ES-I3 (cell line): Measurements from ENCODE around the gene ENOX1.

Source experiments
- H3K36me3 ChIP-seq: 2 replicates; pipeline ENCODE4 v1.6.1; 2013; ENCODE audit warnings: mild to moderate bottlenecking, low read length, control low read depth, moderate library complexity; ENCODE audit not compliant: insufficient read depth
- H3K4me1 ChIP-seq: 2 replicates; pipeline ENCODE4 v1.6.1; 2013; ENCODE audit warnings: mild to moderate bottlenecking, control low read depth, low read length; ENCODE audit not compliant: insufficient read depth
- H3K9ac ChIP-seq: 2 replicates; pipeline ENCODE4 v1.6.1; 2013; ENCODE audit warnings: low read depth, mild to moderate bottlenecking, low read length, moderate library complexity
- H3K9me3 ChIP-seq: 2 replicates; pipeline ENCODE4 v1.6.1; 2013; ENCODE audit warnings: mild to moderate bottlenecking, low read length, moderate library complexity; ENCODE audit not compliant: control insufficient read depth, insufficient read depth

ENOX1 gene

DNA sequence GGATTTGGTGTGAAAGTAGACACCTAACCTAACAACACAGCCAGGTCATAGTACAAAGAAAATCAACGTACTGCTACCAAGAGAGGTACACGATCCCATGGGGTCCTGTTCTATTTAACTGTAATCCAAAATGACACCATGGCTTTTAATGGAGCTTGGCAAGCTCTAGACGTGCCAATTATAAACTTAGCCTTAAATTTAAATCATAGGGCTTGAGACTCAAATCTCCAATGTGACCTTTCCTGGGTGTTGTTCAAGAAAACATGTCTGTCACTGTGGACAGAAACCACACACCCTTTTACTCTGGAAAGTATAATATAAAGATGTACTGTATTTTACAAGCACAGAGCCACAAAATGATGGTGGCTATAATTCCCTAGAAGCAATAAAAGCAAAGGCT lies 299.3 kb downstream of the ENOX1 start:
- Histone ChIP-seq H3K9ac (no peak overlapping the region), H3K4me1 (no peaks in the 10 kb centered on the region), H3K9me3 (no peaks in the 10 kb centered on the region), H3K36me3 (no peaks in the 10 kb centered on the region)

DNA sequence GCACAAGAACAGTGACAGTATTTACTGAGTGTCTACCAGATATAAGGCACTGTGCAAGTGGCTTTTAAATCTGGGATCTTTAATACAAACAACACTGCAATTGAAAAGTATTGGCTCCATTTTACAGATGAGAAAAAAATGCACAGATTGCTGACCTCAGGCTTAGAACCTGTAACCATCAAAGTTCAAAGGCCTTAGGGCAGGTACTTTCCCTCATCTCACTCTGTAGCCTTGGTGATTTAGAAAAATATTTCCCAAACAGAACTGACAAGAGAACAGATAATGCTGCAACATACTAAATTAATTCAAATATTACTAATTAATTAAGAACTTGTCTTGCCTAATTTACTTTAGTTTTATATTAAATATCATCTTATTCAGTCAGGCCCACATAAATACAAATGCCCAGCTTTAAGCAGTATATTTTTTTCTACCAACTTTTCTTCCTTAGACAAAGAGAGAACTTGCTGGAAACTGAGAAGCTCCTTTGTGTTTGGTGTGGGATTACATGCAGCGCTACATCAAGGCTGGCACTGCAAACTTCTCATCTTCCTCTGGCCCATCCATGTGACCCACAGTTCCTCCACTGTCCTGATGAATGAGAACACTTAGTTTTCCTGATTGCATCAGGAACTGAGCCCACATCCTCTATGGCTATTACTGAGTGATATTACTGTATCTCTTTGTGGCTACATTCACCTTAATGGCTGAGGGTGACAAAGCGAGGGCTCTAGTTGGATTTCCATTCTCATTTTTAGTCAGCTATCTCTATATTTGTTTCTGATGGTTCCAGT lies 302.1 kb downstream of the ENOX1 start:
- no peaks in the 10 kb centered on the region for H3K36me3 ChIP-seq
- no peaks in the 10 kb centered on the region for H3K4me1 ChIP-seq
- H3K9me3 ChIP-seq, result no peaks in the 10 kb centered on the region
- no peak overlapping the region for H3K9ac ChIP-seq

DNA sequence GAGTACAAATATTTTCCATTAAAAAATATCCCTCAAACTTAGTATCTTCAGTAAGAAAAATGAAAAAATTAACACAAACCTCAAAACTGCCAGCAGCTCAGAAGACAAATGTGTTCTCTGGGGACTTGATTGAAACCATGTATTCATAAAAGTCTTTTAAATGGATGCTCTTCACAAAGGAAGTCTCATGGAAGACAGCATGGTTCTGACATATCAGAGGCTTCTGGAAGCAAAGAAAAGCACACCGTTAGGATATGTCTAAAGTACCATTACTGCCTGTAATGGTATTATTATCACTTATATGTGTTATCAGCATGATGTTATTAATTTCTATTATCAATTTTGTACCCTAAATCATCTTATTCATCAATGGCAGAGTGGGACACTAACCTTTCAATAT lies 302.8 kb downstream of the ENOX1 start:
- Histone ChIP-seq H3K36me3 (no peaks in the 10 kb centered on the region), H3K9me3 (no peaks in the 10 kb centered on the region), H3K4me1 (no peaks in the 10 kb centered on the region), H3K9ac (no peak overlapping the region)

DNA sequence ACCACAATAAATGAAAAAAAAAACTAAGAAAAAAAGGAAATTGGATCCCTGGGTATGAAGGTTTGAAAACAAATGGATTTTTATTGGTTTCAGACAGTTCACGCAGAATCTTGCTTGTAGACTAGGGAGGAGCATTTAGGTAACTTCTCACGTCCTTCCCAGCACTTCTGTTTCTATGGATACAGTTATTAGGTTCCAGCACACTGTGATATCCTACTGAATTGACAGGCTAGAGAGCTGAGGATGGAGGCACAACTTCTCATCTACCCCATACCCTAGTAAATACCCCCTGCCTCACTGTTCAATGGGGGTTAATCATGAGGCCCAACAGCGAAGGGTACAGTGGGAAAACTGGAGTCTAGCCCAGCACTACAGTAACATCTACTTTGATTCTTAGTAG lies 304.1 kb downstream of the ENOX1 start:
- Histone ChIP-seq H3K9ac (no peak overlapping the region), H3K4me1 (no peaks in the 10 kb centered on the region), H3K36me3 (no peaks in the 10 kb centered on the region), H3K9me3 (no peaks in the 10 kb centered on the region)

DNA sequence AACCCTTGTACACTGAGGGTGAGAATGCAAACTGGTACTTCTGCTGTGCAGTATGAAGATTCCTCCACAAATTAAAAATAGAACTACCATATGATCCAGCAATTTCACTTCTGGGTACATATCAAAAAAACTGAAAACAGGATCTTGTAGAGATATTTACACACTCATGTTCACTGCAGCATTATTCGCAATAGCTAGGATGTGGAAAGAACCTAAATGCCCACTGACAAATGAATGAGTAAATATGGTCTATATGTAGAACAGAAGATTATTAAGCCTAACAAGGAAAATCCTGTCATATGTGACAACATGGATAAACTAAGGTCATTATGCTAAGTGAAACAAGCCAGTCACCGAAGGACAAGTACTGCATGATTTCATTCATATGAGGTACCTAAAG lies 304.7 kb downstream of the ENOX1 start:
- no peaks in the 10 kb centered on the region for H3K36me3 ChIP-seq
- no peak overlapping the region for H3K9ac ChIP-seq
- no peaks in the 10 kb centered on the region for H3K4me1 ChIP-seq

DNA sequence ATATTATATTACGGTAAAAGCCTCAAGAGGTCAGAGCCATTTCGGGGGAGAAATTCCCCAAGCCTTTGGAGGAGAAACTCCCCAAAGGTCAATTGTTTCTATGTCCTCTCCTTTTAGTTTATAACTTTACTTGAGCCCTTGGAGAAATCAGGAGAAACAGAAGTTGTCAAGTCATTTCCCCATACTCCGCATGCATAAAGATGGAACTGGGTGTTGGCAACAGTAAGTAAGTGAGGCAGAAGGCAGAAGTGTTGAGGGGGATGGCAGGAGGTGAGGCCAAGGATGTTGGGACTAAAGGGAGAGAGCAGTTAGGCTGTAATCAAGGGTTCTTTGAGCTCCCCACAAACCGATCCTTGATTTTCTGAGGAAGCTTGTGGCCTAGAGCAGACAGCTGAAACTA lies 307.9 kb downstream of the ENOX1 start:
- H3K36me3 ChIP-seq, result no peaks in the 10 kb centered on the region
- H3K9ac ChIP-seq, result no peak overlapping the region
- H3K4me1 ChIP-seq, result no peaks in the 10 kb centered on the region
- no peaks in the 10 kb centered on the region for H3K9me3 ChIP-seq

More for the DNA sequence above, 304.7 kb downstream of the ENOX1 start:
- no peaks in the 10 kb centered on the region for H3K9me3 ChIP-seq

DNA sequence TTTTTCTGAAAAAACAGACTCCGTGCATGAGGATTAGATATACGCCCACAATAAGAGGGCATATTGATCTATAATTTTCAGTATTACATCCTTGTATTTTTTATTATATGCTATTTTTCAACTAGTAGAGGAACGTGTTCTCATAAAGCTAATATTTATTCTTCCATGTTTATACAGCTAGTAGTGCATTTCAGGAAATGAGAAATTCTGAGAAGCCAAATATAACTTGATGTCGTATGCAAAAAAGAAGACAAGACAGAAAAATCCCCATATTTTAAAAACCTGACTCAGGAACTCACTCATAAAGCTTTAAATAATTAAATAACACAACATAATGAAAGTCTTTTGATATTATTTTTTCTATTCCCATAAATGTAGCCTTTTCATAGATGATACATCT lies 308.6 kb downstream of the ENOX1 start:
- Histone ChIP-seq H3K9ac (no peak overlapping the region), H3K4me1 (no peaks in the 10 kb centered on the region), H3K9me3 (no peaks in the 10 kb centered on the region), H3K36me3 (no peaks in the 10 kb centered on the region)

DNA sequence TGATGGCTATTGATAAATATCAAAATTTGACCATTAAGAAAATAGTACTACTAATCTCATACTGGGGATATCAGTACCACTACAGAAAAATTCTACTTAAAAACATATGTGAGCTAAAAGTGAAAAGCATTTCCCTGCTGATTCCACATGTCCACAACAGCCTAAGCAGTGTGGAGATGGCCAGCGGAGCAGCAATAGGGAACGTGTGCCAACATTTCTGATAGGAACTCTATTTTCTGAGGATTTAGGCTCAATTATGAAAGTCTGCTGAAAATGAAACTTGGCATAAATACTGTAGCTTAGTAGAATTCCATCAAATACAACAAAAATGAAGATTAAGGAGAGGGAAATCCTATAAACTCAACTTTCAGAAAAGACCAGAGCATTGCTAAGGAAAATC lies 311.6 kb downstream of the ENOX1 start:
- Histone ChIP-seq H3K9me3 (no peaks in the 10 kb centered on the region), H3K9ac (no peak overlapping the region), H3K36me3 (no peaks in the 10 kb centered on the region), H3K4me1 (no peaks in the 10 kb centered on the region)

DNA sequence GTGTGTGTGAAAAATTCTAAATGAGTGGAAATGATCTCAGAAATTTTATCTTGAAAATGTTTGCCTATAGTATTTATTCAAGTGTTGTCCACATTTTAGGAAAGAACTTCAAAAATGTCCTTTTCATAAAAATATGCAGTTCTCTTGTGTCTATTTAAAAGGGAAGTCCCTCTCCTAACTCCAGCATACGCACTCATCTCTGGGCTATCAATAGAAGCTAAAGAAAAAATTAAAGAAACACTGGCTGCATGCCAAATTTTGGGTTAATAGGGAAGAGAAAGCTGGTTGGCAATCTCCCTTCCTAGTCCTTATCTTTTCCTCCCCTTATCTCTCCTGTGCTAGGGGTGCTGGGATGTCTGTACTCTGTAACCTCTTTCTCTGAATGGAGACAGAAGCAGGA lies 313.3 kb downstream of the ENOX1 start:
- H3K9me3 ChIP-seq, result no peaks in the 10 kb centered on the region
- no peaks in the 10 kb centered on the region for H3K4me1 ChIP-seq
- H3K36me3 ChIP-seq, result no peaks in the 10 kb centered on the region
- no peak overlapping the region for H3K9ac ChIP-seq

DNA sequence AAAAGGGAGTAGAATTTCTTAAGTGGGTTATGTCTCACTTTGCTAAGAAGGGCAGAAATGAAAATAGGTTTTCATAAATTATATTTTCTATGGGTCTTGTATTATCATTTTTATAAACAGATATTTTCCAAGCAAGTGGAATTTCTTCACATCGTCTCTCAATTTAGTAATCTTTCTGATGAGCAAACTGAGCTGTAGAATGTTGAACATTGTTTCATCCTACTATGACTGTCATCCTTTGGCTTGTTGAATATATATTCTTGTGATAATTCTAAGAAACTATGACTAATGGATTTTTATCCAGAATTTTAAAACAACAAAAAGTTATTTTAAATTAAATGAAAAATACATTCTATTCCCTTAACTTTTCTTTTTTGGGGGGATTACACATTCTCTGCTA lies 313.8 kb downstream of the ENOX1 start:
- no peaks in the 10 kb centered on the region for H3K9me3 ChIP-seq
- H3K36me3 ChIP-seq, result no peaks in the 10 kb centered on the region
- no peak overlapping the region for H3K9ac ChIP-seq
- H3K4me1 ChIP-seq, result no peaks in the 10 kb centered on the region

DNA sequence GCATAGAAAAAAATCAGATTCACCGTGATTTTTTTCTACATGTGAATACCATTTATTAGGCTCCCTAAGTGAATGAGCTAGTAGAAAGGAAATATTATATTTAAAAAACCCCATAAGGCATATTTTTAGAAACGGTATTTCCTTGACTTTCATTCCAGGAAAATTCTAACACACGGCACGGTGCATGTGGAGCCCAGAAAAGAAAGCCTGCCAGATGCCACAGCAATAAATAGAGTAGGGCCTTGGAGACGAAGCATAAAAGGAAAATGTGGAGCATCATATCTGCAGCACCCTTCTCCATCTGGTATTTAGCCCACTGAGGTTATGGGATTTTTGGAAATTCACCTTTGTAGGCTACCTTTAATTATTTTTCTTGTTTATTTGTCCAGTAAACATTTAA lies 314.4 kb downstream of the ENOX1 start:
- Histone ChIP-seq H3K9ac (no peak overlapping the region), H3K4me1 (no peaks in the 10 kb centered on the region), H3K9me3 (no peaks in the 10 kb centered on the region), H3K36me3 (no peaks in the 10 kb centered on the region)

DNA sequence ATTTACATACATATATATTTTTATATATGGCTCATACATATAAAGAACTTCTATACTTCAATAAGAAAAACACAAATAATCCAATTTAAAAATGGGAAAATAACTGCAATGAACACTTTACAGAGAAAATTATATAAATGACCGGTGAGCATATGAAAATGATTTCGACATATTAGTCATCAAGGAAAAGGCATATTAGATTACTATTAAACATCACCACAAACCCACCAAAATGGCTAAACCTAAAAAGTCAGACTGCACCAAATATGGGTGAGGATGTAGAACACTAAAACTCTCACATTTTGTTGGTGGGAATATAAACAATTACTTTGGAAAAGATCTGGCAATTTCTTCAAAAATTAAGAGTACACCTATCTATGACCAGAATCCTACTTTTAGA lies 316.2 kb downstream of the ENOX1 start:
- Histone ChIP-seq H3K36me3 (no peaks in the 10 kb centered on the region), H3K9me3 (no peaks in the 10 kb centered on the region), H3K4me1 (no peaks in the 10 kb centered on the region), H3K9ac (no peak overlapping the region)

DNA sequence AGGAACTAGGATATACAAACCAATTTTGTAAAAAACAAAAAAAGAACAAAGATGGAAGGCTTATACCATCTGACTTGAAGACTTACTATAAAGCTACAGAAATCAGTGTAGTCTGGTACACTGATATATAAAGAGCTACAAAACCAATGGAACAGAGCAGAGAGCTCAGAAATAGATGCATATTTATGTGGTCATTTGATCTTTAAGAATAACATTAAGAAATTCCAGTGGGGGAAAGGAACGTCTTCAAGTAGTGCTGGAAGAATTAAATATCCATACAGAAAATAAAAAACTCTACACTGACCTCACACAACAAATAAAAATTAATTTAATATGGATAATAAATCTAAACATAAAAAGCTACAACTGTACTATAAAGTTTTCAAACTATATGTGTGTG lies 317.0 kb downstream of the ENOX1 start:
- H3K9me3 ChIP-seq, result no peaks in the 10 kb centered on the region
- no peaks in the 10 kb centered on the region for H3K4me1 ChIP-seq
- H3K36me3 ChIP-seq, result no peaks in the 10 kb centered on the region
- H3K9ac ChIP-seq, result no peak overlapping the region

DNA sequence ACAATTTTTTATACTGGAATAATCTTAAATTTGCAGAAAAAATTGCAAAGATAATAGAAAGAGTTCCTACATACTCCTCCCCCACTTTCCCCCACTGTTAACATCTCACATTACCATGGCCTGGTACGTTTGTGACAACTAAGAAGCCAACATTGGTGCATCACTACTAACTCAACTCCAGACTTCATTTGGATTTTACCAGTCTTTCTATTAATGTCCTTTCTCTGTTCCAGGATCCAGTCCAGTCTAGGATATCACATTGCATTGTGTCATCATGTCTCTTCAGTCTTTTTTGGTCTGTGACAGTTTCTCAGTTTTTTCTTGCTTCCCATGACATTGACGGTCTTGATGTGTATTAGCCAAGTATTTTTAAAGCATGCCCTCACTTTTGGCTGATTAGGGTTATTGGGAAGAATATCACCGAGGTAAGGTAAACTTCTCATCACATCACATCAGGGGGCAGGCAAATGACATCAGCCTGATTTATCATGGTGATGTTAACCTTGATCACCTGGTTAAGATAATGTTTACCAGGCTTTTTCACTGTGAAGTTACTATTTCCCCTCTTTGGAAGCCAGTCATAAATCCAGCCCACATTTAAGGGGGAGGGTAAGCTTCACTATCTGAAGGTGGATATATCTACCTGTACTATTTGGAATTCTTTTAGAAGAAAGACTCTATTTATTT lies 322.1 kb downstream of the ENOX1 start:
- no peaks in the 10 kb centered on the region for H3K9me3 ChIP-seq
- no peaks in the 10 kb centered on the region for H3K36me3 ChIP-seq
- H3K9ac ChIP-seq, result no peak overlapping the region
- H3K4me1 ChIP-seq, result no peaks in the 10 kb centered on the region

DNA sequence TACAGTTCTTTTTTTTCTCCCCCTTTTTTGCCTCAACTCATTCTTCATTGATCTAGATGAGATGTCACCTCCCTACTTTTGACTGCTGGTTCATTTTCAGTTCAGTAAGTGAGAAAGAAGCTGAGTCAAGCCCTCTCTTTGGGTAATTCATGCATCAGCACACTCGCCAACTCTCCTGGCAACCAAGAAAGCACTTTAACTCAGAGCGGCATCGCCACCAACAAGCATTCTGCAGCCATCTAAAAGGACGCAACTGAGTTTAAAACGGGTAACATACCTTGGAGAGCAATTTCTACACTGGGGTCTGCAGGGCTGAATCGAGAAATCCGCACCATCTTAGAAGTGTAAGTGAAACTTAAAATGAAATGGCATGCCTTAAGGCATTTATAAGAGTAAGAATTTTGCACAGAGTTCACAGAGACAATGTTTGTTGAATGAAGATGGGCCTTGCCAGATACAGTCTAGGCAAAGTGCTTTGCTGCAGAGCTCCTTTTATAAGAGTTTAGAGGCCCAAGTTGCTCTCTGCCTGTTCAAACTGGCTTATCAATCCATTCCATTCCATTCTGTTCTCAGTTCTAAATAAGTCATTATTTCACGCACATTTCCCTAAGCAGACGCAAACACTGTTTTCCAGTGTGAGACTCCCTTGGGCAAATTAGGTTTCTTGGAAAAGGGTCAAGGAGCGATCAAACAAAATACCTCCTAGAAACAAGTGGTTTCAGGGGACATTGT lies 338.0 kb downstream of the ENOX1 start:
- Histone ChIP-seq H3K36me3 (no peaks in the 10 kb centered on the region), H3K4me1 (no peaks in the 10 kb centered on the region), H3K9ac (no peak overlapping the region), H3K9me3 (no peaks in the 10 kb centered on the region)
